ENCODE data around the gene PITPNM1. TPM values are rescaled to one million over a fixed set of nuclear protein-coding genes. Genes with fewer than 3 reads are reported as not detected.

The PITPNM1 gene
- total and polyA plus RNA-seq, 2 donors (not counting 1 experiment from before 2014, with no cell fraction given) = 4.7 to 10.2 TPM

DNA sequence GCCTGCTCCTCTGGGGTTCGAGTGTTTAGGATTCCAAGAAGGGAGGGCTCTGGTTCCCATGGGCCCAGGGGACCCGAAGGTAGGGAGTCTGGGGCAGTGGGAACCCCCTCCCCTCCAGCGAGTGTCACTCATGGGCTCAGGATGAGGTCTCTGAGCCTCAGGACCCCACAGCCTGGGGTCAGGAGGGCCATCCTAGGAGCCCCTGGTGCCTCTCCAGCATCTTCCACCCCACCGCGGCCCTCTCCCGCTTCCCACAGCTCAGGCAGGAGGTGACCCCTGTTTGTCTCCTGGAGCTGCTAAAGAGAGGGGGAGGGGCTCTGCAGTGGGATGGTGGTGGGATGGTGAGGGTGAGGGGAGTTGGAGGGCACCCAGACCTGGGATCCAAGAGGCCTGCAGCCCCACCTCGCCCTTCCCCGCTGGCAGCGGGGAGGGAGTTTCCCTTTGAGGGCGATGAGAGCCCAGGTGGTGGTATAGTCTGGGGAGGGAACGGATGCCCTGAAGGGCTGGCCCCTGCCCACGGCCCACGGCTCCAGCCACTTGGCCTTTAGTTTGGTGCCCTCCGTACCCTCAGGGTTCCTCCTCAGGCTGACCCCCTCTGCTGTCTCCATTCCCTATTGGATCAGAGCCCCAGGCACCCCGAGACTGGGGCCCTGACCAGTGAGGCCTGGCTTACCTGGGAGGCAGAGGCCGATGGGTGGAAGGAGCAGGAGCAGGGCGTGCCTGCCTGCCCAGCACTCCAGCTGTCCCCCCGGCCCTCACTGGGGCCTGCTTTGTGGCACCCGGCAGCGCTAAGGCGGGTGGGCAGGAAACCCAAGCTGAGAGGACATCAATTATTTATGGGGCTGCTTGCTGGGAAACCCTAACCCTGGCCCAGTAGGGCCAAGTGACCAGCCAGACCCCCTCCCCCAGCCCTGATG is 51.1 kb downstream of the PITPNM1 start:
- no peaks in the 10 kb centered on the region for H3K9me3 ChIP-seq (ENCODE audit: control insufficient read depth, insufficient read depth, low read depth, low read length)
- no peak overlapping the region for H3K27ac ChIP-seq (ENCODE audit: insufficient read depth, low read length)
- H3K4me1 ChIP-seq (ENCODE audit: control insufficient read depth, extremely low read depth, insufficient read depth, low read length) = no peaks in the 10 kb centered on the region
- H3K9ac ChIP-seq (ENCODE audit: insufficient read depth, low read length) = no peak overlapping the region
- no peak overlapping the region for H3K4me2 ChIP-seq (ENCODE audit: extremely low read depth, insufficient read depth, low read length)
- H4K20me1 ChIP-seq (ENCODE audit: control insufficient read depth, extremely low read depth, insufficient read depth, low read length) = no peaks in the 10 kb centered on the region
- no peaks in the 10 kb centered on the region for H3K79me2 ChIP-seq (ENCODE audit: control insufficient read depth, insufficient read depth, low read length)
- no peaks in the 10 kb centered on the region for H3K36me3 ChIP-seq (ENCODE audit: control insufficient read depth, insufficient read depth, low read length)
- H3K4me3 ChIP-seq (replicated peaks in 1 of 4; ENCODE audit: control extremely low read depth in 1 of 4, insufficient read depth in 1 of 4, low read depth in 3 of 4, low read length in 4 of 4) = no peak overlapping the region
- no peak overlapping the region for H2AFZ ChIP-seq (ENCODE audit: low read length)
- TF ChIP-seq EZH2 (IDR thresholded peaks at IDR 0.05; ENCODE audit: low read length, missing control alignments) = no peak
- TF ChIP-seq, protein P1, sequence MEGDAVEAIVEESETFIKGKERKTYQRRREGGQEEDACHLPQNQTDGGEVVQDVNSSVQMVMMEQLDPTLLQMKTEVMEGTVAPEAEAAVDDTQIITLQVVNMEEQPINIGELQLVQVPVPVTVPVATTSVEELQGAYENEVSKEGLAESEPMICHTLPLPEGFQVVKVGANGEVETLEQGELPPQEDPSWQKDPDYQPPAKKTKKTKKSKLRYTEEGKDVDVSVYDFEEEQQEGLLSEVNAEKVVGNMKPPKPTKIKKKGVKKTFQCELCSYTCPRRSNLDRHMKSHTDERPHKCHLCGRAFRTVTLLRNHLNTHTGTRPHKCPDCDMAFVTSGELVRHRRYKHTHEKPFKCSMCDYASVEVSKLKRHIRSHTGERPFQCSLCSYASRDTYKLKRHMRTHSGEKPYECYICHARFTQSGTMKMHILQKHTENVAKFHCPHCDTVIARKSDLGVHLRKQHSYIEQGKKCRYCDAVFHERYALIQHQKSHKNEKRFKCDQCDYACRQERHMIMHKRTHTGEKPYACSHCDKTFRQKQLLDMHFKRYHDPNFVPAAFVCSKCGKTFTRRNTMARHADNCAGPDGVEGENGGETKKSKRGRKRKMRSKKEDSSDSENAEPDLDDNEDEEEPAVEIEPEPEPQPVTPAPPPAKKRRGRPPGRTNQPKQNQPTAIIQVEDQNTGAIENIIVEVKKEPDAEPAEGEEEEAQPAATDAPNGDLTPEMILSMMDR (conservative IDR thresholded peaks at IDR 0.05 in 1 of 2, IDR thresholded peaks at IDR 0.05 in 1 of 2; ENCODE audit: low read depth in 1 of 2, low read length in 2 of 2) = no peak
- peaks cover 3% of the 10 kb centered on the region for H3K27me3 ChIP-seq (ENCODE audit: control insufficient read depth, insufficient read depth, low read length)
- no peak for DNase-seq (ENCODE audit: low read depth in 2 of 2)

DNA sequence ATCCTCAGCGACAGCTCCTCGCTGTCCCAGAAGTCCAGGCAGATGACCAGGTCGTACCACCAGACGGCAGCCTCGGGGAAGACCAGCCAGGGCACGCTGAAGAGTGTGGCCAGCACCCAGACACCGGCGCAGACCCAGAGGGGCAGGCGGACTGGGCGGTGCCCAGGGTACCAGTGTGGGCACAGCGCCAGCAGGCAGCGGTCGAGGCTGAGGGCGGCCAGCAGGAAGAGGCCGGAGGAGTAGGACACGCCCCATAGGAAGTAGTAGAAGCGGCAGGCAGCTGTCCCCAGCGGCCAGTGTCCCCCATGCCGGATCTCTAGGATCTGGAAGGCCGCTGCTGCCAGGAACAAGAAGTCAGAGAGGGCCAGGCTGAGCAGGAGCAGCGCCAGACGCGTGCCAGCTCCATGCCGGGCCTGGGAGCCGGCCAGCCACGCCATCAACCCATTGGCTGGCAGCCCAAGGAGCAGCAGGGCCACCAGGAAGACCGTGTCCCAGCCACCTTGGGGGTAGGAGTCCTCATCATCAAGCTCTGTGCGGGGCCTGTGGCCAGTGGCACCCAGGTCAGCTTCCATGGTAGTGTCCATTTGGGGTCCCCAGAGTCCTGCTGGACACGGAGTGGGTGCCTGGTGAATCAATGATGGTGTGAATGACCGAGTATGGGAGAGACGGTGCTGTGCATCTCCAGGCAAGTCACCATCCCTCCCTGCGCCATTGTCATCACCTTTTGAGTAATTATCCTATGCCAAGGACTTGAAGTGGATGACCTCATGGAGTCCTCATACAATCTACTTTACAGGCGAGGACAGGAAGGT is 52.8 kb downstream of the PITPNM1 start, which contains the start of gene GPR152:
Gene GPR152, minus strand, starts transcription at position 589 of the 812 bp plus-strand sequence. Its CDS starts 5 bp downstream, at position 584.
- no peak within 1 kb of the TSS for H3K4me2 ChIP-seq (ENCODE audit: extremely low read depth, insufficient read depth, low read length)
- no peaks in the 10 kb centered on the region for H4K20me1 ChIP-seq (ENCODE audit: control insufficient read depth, extremely low read depth, insufficient read depth, low read length)
- no peak within 1 kb of the TSS for H3K4me3 ChIP-seq (replicated peaks in 1 of 4; ENCODE audit: control extremely low read depth in 1 of 4, insufficient read depth in 1 of 4, low read depth in 3 of 4, low read length in 4 of 4)
- peaks cover 3% of the 10 kb centered on the region for H3K27me3 ChIP-seq (ENCODE audit: control insufficient read depth, insufficient read depth, low read length)
- no peak within 1 kb of the TSS for H2AFZ ChIP-seq (ENCODE audit: low read length)
- no peak for TF ChIP-seq EZH2 (IDR thresholded peaks at IDR 0.05; ENCODE audit: low read length, missing control alignments)
- TF ChIP-seq, protein P1 (conservative IDR thresholded peaks at IDR 0.05 in 1 of 2, IDR thresholded peaks at IDR 0.05 in 1 of 2; ENCODE audit: low read depth in 1 of 2, low read length in 2 of 2) = no peak
- H3K36me3 ChIP-seq (ENCODE audit: control insufficient read depth, insufficient read depth, low read length) = no peaks in the 10 kb centered on the region
- H3K9ac ChIP-seq (ENCODE audit: insufficient read depth, low read length) = no peak within 1 kb of the TSS
- H3K79me2 ChIP-seq (ENCODE audit: control insufficient read depth, insufficient read depth, low read length) = no peaks in the 10 kb centered on the region
- H3K9me3 ChIP-seq (ENCODE audit: control insufficient read depth, insufficient read depth, low read depth, low read length) = no peaks in the 10 kb centered on the region
- DNase-seq (ENCODE audit: low read depth in 2 of 2) = no peak
- H3K4me1 ChIP-seq (ENCODE audit: control insufficient read depth, extremely low read depth, insufficient read depth, low read length) = no peaks in the 10 kb centered on the region
- no peak within 1 kb of the TSS for H3K27ac ChIP-seq (ENCODE audit: insufficient read depth, low read length)

DNA sequence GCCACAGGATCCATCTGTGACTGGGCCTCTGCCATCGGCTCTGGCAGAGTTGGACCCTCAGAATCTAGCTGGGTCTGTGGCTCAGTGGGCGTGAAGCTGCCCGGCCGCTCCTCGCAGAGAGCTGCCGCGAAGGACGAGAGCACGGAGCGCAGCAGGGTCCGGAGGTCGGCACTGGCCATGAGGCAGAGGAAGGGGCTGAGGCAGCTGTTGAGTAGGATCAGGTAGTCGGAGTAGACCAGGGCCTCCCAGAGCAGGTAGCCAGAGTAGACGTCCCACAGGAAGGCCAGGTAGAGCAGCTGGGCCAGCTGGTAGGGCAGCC is 53.5 kb downstream of the PITPNM1 start:
- no peaks in the 10 kb centered on the region for H3K36me3 ChIP-seq (ENCODE audit: control insufficient read depth, insufficient read depth, low read length)
- no peak for TF ChIP-seq EZH2 (IDR thresholded peaks at IDR 0.05; ENCODE audit: low read length, missing control alignments)
- TF ChIP-seq, protein P1 (conservative IDR thresholded peaks at IDR 0.05 in 1 of 2, IDR thresholded peaks at IDR 0.05 in 1 of 2; ENCODE audit: low read depth in 1 of 2, low read length in 2 of 2) = no peak
- H3K4me3 ChIP-seq (replicated peaks in 1 of 4; ENCODE audit: control extremely low read depth in 1 of 4, insufficient read depth in 1 of 4, low read depth in 3 of 4, low read length in 4 of 4) = no peak overlapping the region
- H3K4me1 ChIP-seq (ENCODE audit: control insufficient read depth, extremely low read depth, insufficient read depth, low read length) = no peaks in the 10 kb centered on the region
- H3K79me2 ChIP-seq (ENCODE audit: control insufficient read depth, insufficient read depth, low read length) = no peaks in the 10 kb centered on the region
- no peak for DNase-seq (ENCODE audit: low read depth in 2 of 2)
- H2AFZ ChIP-seq (ENCODE audit: low read length) = no peak overlapping the region
- no peaks in the 10 kb centered on the region for H4K20me1 ChIP-seq (ENCODE audit: control insufficient read depth, extremely low read depth, insufficient read depth, low read length)
- H3K27ac ChIP-seq (ENCODE audit: insufficient read depth, low read length) = no peak overlapping the region
- peaks cover 3% of the 10 kb centered on the region for H3K27me3 ChIP-seq (ENCODE audit: control insufficient read depth, insufficient read depth, low read length)
- H3K9ac ChIP-seq (ENCODE audit: insufficient read depth, low read length) = no peak overlapping the region
- H3K9me3 ChIP-seq (ENCODE audit: control insufficient read depth, insufficient read depth, low read depth, low read length) = no peaks in the 10 kb centered on the region
- no peak overlapping the region for H3K4me2 ChIP-seq (ENCODE audit: extremely low read depth, insufficient read depth, low read length)

All from fibroblast of lung (primary cell).